Endothelial cell of umbilical vein (primary cell): ENCODE measurements around the gene CYP4V2. TPM values are rescaled to one million over a fixed set of nuclear protein-coding genes. Genes with fewer than 3 reads are reported as not detected.

Source experiments
- BruUV-seq: library from RNA; stranded (reverse); fragments of 400-500 nt; replicated peaks from 2 replicates; lab custom pipeline; 2021; lab: Mats Ljungman, UMichigan
- CTCF ChIA-PET: fragments of 300-600, 350-600 bp; sonication (Branson Sonifier 250); formaldehyde crosslinking; loops from one replicate; lab custom pipeline; 2021; ENCODE audit warnings: antibody characterized with exemption, inconsistent platforms; lab: Charles Lee
- POLR2A ChIA-PET: fragments of 300-600, 350-600 bp; sonication (Branson Sonifier 250); formaldehyde crosslinking; loops from one replicate; lab custom pipeline; 2021; ENCODE audit warnings: antibody characterized with exemption, inconsistent platforms; lab: Charles Lee
- DNase-seq: peaks from one replicate; pipeline ENCODE4 v3.0.0-alpha.2; 2011; ENCODE audit warnings: low read depth, low spot score
- FAIRE-seq: peaks from 2 replicates; lab custom pipeline; 2011; peaks lifted over from hg19 to GRCh38; lab: Jason Lieb, UNC
- H2AFZ ChIP-seq: 2 replicates; pipeline ENCODE4 v1.6.0; 2012; ENCODE audit warnings: low read depth, low read length, control low read depth, inconsistent platforms
- H3K27ac ChIP-seq: 2 replicates; pipeline ENCODE4 v1.5.1; 2011; ENCODE audit warnings: low read depth, mild to moderate bottlenecking, control low read depth, low read length, moderate library complexity; ENCODE audit not compliant: insufficient read depth
- H3K27me3 ChIP-seq, 2 experiments: 2 replicates each; pipeline versions ENCODE4 v1.6.0 to v1.6.1; 2011; ENCODE audit warnings: low read length in 2 of 2, mixed read lengths in 1 of 2; ENCODE audit not compliant: control insufficient read depth in 2 of 2, insufficient read depth in 2 of 2
- H3K36me3 ChIP-seq, 2 experiments: 2 replicates in 1 of 2; 3 replicates in 1 of 2; pipeline ENCODE4 v1.5.1; 2011; ENCODE audit warnings: low read length in 2 of 2, mild to moderate bottlenecking in 1 of 2, moderate library complexity in 1 of 2; ENCODE audit not compliant: control insufficient read depth in 2 of 2, insufficient read depth in 2 of 2; ENCODE audit errors: extremely low read depth in 1 of 2
- H3K4me1 ChIP-seq: 3 replicates; pipeline ENCODE4 v1.5.1; 2011; ENCODE audit warnings: mild to moderate bottlenecking, low read length; ENCODE audit not compliant: control insufficient read depth, insufficient read depth; ENCODE audit errors: extremely low read depth
- H3K4me2 ChIP-seq: 2 replicates; pipeline ENCODE4 v1.6.1; 2011; ENCODE audit warnings: low read length, control low read depth, mixed read lengths; ENCODE audit not compliant: insufficient read depth
- H3K4me3 ChIP-seq, 3 experiments: fragments of 200-600 bp in 1 of 3; sonication (generic), shearing (Covaris generic) in 1 of 3; replicated peaks in 1 of 3; 2 replicates each; pipeline ENCODE4 v1.5.1; 2011 to 2016; ENCODE audit warnings: control low read depth in 3 of 3, low read length in 3 of 3, mild to moderate bottlenecking in 2 of 3, inconsistent platforms in 1 of 3, low read depth in 1 of 3, moderate library complexity in 1 of 3; ENCODE audit not compliant: insufficient read depth in 1 of 3
- H3K79me2 ChIP-seq: 2 replicates; pipeline ENCODE4 v1.6.0; 2012; ENCODE audit warnings: low read length, inconsistent platforms; ENCODE audit not compliant: control insufficient read depth, insufficient read depth
- H3K9ac ChIP-seq: replicated peaks from 2 replicates; pipeline ENCODE3; 2011; ENCODE audit warnings: low read length, control low read depth; ENCODE audit not compliant: insufficient read depth; ENCODE audit errors: extremely low read depth
- H3K9me1 ChIP-seq: replicated peaks from 3 replicates; pipeline ENCODE4 v1.6.0; 2011; ENCODE audit warnings: mild to moderate bottlenecking, low read length; ENCODE audit not compliant: control insufficient read depth, insufficient read depth; ENCODE audit errors: extremely low read depth
- H3K9me3 ChIP-seq: replicated peaks from 2 replicates; pipeline ENCODE4 v1.5.1; 2012; ENCODE audit warnings: low read length, inconsistent platforms; ENCODE audit not compliant: control insufficient read depth, insufficient read depth
- H4K20me1 ChIP-seq: replicated peaks from 2 replicates; pipeline ENCODE3; 2011; ENCODE audit warnings: mild to moderate bottlenecking, low read length; ENCODE audit not compliant: control insufficient read depth, insufficient read depth; ENCODE audit errors: extremely low read depth
- FOS ChIP-seq: IDR thresholded peaks from 2 replicates; pipeline ENCODE4 v1.6.1; 2011; ENCODE audit warnings: mild to moderate bottlenecking, low read length, moderate library complexity, borderline replicate concordance; ENCODE audit not compliant: insufficient read depth
- GATA2 ChIP-seq: IDR thresholded peaks from 2 replicates; pipeline ENCODE4 v1.7.0; 2011; ENCODE audit warnings: low read depth, mild to moderate bottlenecking, moderate library complexity, mixed read lengths, low read length; ENCODE audit not compliant: insufficient read length, insufficient read depth
- JUN ChIP-seq: IDR thresholded peaks from 2 replicates; pipeline ENCODE4 v1.6.1; 2011; ENCODE audit warnings: borderline replicate concordance, low read depth; ENCODE audit not compliant: insufficient read length, insufficient read depth
- MYC ChIP-seq: IDR thresholded peaks from one replicate; pipeline ENCODE4 v1.6.1; 2011; ENCODE audit warnings: mild to moderate bottlenecking, low read depth, low read length
- POLR2A ChIP-seq: IDR thresholded peaks from 2 replicates; pipeline ENCODE4 v1.6.1; 2012; ENCODE audit warnings: low read depth, mild to moderate bottlenecking, control low read depth, low read length
- POLR2AphosphoS5 ChIP-seq: IDR thresholded peaks from 2 replicates; pipeline ENCODE4 v1.6.1; 2012; ENCODE audit warnings: low read depth, mild to moderate bottlenecking, control low read depth, low read length, moderate library complexity; ENCODE audit not compliant: insufficient read depth
- dilution Hi-C: fragments of 300-500 bp; cut with MboI; formaldehyde crosslinking; loops from one replicate; pipeline ENCODE4 v1.15.0; 2019; ENCODE audit warnings: low sequenced_read_pairs; ENCODE audit not compliant: extremely low pct_ligation_motif_present
- intact Hi-C: fragments of 100-400 bp; cut with micrococcal nuclease; formaldehyde crosslinking; loops from one replicate; pipeline ENCODE4 v1.10.0; 2022
- polyA plus RNA-seq, 4 experiments: library from polyadenylated mRNA; depleted of rRNA in 3 of 4; stranded (reverse) in 3 of 4; unstranded in 1 of 4; fragments of >200 nt; gene quantifications; 2 replicates each; pipeline versions ENCODE4 v1.2.1 to v1.2.3, GENCODE V29; 2011 to 2012; ENCODE audit warnings: missing spikeins in 1 of 4
- total RNA-seq: library from RNA; stranded (reverse); gene quantifications from 2 replicates; pipeline ENCODE4 v1.2.3, GENCODE V29; 2021
- TF ChIP-seq, protein P1 (sequence below), 2 donors: IDR thresholded peaks; 1 replicate in 1 of 2; 2 replicates in 1 of 2; pipeline ENCODE4 v1.5.1; 2011; ENCODE audit warnings: low read length in 2 of 2, mild to moderate bottlenecking in 2 of 2, moderate library complexity in 2 of 2, control low read depth in 1 of 2, inconsistent platforms in 1 of 2, low read depth in 1 of 2; ENCODE audit not compliant: insufficient read depth in 1 of 2; ENCODE audit errors: extremely low read depth in 1 of 2

Gene CYP4V2
- total and polyA plus RNA-seq, 2 donors (not counting 3 experiments of a cell fraction or from before 2014, with no cell fraction given), result 0.28 to 1.7 TPM

DNA sequence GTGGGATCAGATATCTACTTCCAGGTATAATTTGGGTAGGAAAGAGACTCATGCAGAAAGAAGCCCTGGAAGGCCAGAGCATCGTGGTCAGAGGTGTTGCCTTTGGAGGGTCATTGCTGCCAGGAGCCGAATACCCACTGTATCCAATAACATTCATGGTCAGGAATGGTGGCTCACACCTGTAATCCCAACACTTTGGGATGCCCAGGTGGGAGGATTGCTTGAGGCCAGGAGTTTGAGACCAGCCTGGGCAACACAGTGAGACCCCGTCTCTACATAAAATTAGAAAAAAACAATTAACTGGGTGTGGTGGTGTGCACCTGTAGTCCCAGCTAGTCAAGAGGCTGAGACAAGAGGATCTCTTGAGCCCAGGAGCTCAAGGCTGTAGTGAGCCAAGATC, 63.8 kb downstream of the CYP4V2 start:
- no peaks in the 10 kb centered on the region for H3K79me2 ChIP-seq
- no peak overlapping the region for H3K4me3 ChIP-seq
- no peaks in the 10 kb centered on the region for H3K4me1 ChIP-seq
- FAIRE-seq, result no peak
- H3K27ac ChIP-seq, result no peak overlapping the region
- H2AFZ ChIP-seq, result no peak overlapping the region
- CTCF ChIA-PET, result no interaction called here
- POLR2A ChIA-PET, result no interaction called here
- H3K36me3 ChIP-seq, result no peaks in the 10 kb centered on the region
- H3K27me3 ChIP-seq, result no peaks in the 10 kb centered on the region
- no TSS peak for BruUV-seq
- H4K20me1 ChIP-seq, result no peaks in the 10 kb centered on the region
- dilution Hi-C loops (no loop called here), intact Hi-C loops (no loop called here)
- H3K4me2 ChIP-seq, result no peak overlapping the region
- no peak for DNase-seq
- H3K9ac ChIP-seq, result no peak overlapping the region
- H3K9me3 ChIP-seq, result no peaks in the 10 kb centered on the region
- no peak for TF ChIP-seq FOS
- TF ChIP-seq, protein P1, sequence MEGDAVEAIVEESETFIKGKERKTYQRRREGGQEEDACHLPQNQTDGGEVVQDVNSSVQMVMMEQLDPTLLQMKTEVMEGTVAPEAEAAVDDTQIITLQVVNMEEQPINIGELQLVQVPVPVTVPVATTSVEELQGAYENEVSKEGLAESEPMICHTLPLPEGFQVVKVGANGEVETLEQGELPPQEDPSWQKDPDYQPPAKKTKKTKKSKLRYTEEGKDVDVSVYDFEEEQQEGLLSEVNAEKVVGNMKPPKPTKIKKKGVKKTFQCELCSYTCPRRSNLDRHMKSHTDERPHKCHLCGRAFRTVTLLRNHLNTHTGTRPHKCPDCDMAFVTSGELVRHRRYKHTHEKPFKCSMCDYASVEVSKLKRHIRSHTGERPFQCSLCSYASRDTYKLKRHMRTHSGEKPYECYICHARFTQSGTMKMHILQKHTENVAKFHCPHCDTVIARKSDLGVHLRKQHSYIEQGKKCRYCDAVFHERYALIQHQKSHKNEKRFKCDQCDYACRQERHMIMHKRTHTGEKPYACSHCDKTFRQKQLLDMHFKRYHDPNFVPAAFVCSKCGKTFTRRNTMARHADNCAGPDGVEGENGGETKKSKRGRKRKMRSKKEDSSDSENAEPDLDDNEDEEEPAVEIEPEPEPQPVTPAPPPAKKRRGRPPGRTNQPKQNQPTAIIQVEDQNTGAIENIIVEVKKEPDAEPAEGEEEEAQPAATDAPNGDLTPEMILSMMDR (IDR thresholded peaks at IDR 0.05; ENCODE audit: extremely low read depth in 1 of 2, insufficient read depth in 1 of 2, low read depth in 1 of 2, low read length in 2 of 2), result no peak
- no peak for TF ChIP-seq JUN
- TF ChIP-seq POLR2AphosphoS5, result no peak
- no peak for TF ChIP-seq POLR2A
- TF ChIP-seq GATA2, result no peak
- no peak for TF ChIP-seq MYC
- no peaks in the 10 kb centered on the region for H3K9me1 ChIP-seq
